Heart left ventricle (tissue), 13 donors: Measurements from ENCODE around the gene BBX.

Experiments used
- CTCF ChIP-seq, 12 donors: fragments of 200-600 bp; sonication (generic) in 4 of 12; IDR thresholded peaks; one replicate each; pipeline versions ENCODE4 v1.5.0 to v1.8.0; 2018 to 2022; ENCODE audit warnings: antibody characterized with exemption in 12 of 12, mild to moderate bottlenecking in 5 of 12
- POLR2A ChIP-seq, 2 donors: fragments of 450-650 bp; IDR thresholded peaks; one replicate each; pipeline ENCODE4 v1.6.1; 2017; ENCODE audit warnings: antibody characterized with exemption in 2 of 2, mild to moderate bottlenecking in 2 of 2, moderate library complexity in 2 of 2
- donor health status: ischemic (EF 13 %, LVEDD 7.1; RV severe dilation, severe dysfunction).
- donor health status: DM: no; HTN: yes; CAD: no.
- donor health status: DM: no; HTN: no; CAD: no.
- donor health status: ischemic (EF 25% LVEDD 6.9; RV normal size, moderate dysfunction).
- donor health status: ischemic (EF 25% LVEDD 5.7; RV mildly dilated, moderate dysfunction).
- donor health status: ischemic (EF 35%, LVEDD 5.7; RV mildly dilated, moderate dysfunction).
- donor health status: nonischemic (EF 11% LVEDD 7.7; RV severe dilation, severe dysfunction).
- donor health status: DM: yes; HTN: yes; CAD: no.
- donor health status: PGD.
- donor health status: ischemic (EF 29% LVEDD 5.4; RV normal size, mild dysfunction).
- donor health status: nonischemic (EF 23%, LVEDD 6.1; RV moderate dilation, normal function).

GRCh38 chr3:107669669-107670068 lies 146.9 kb downstream of the BBX start:
- TF ChIP-seq CTCF (IDR thresholded peaks at IDR 0.05) (no peak), POLR2A (IDR thresholded peaks at IDR 0.05) (no peak)
